ENCODE measurements around the gene DAPK3. TPM values are rescaled to one million over a fixed set of nuclear protein-coding genes. Genes with fewer than 3 reads are reported as not detected.
"Not testable (repeated sequence)": the region's sequence is repeated elsewhere in the genome, so short reads cannot be mapped to it uniquely, and the experiment has no call there.

DAPK3 gene
- total RNA-seq, 1 experiment from 2014 or later, result 60.9 TPM

DNA sequence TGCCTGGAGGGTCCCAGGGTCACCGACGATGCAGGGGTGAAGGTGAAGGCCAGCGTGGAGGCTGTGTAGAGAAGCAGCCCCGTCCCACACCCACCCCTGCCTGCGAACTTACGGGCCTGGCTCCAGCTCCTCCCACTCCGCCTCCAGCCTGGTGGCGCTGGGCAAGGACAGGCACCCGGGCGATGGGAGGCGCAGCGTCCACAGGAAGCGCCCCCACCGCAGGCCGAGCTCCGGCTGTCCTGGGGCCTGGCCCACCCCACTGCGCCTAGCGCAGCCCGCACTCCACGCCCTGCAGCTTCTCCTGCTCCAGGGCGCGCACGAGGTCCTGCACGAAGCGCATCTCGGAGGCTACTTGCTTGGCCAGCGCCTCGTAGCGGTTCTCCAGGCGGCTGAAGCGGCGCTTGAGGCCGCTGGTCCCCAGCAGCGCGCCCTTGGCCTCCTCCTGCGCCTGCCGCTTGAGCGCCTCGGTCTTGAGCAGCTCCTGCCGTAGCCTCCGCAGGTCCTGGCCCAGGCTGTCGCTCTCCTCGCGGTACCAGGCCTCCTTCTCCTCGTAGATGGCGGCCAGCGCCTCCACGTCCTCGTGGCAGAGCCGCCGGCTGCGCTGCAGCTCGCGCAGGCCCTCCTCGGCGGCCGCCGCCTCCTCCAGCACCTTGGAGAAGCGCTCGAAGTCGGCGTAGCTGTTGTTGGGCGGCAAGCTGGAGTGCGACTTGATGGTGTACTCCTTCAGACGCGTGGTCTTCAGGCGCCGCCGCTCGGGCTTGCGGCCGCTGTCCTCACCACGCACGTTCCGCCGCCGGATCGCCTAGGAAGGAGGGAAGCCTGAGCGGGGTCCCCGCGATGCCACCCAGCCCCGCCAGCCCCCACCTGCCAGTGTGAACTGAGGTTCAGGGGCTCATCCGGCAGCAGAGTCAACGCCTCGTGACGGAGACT, 11.8 kb downstream of the DAPK3 start:
- Mint-ChIP-seq H3K4me3 (ENCODE audit: unreplicated experiment) (no peak overlapping the region), H3K27me3 (ENCODE audit: insufficient read depth, unreplicated experiment) (no peaks in the 10 kb centered on the region), H3K4me1 (ENCODE audit: insufficient read depth, unreplicated experiment) (no peaks in the 10 kb centered on the region), H3K36me3 (ENCODE audit: insufficient read depth, unreplicated experiment) (peaks cover 74% of the 10 kb centered on the region), H3K9me3 (ENCODE audit: unreplicated experiment) (no peaks in the 10 kb centered on the region), H3K27ac (ENCODE audit: low read depth, unreplicated experiment) (no peak overlapping the region)
- TSS peak; percentile 23 for BruUV-seq (replicated peaks)
- intact Hi-C loops (cut with micrococcal nuclease), result no loop called here
- ChIA-PET POLR2A (interaction anchor here (0.6 to 1.2 kb wide), 2 partner anchors 10 to 13 kb away, joined by 3 to 4 read pairs; no protein-coding TSS in a partner anchor), CTCF (interaction anchor here (0.6 kb wide), 1 partner anchor 10 kb away, joined by 8 read pairs; no protein-coding TSS in a partner anchor)
- TF ChIP-seq, protein P1, sequence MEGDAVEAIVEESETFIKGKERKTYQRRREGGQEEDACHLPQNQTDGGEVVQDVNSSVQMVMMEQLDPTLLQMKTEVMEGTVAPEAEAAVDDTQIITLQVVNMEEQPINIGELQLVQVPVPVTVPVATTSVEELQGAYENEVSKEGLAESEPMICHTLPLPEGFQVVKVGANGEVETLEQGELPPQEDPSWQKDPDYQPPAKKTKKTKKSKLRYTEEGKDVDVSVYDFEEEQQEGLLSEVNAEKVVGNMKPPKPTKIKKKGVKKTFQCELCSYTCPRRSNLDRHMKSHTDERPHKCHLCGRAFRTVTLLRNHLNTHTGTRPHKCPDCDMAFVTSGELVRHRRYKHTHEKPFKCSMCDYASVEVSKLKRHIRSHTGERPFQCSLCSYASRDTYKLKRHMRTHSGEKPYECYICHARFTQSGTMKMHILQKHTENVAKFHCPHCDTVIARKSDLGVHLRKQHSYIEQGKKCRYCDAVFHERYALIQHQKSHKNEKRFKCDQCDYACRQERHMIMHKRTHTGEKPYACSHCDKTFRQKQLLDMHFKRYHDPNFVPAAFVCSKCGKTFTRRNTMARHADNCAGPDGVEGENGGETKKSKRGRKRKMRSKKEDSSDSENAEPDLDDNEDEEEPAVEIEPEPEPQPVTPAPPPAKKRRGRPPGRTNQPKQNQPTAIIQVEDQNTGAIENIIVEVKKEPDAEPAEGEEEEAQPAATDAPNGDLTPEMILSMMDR (IDR thresholded peaks at IDR 0.05; ENCODE audit: unreplicated experiment), result no peak
- no peak for DNase-seq (ENCODE audit: unreplicated experiment)

DNA sequence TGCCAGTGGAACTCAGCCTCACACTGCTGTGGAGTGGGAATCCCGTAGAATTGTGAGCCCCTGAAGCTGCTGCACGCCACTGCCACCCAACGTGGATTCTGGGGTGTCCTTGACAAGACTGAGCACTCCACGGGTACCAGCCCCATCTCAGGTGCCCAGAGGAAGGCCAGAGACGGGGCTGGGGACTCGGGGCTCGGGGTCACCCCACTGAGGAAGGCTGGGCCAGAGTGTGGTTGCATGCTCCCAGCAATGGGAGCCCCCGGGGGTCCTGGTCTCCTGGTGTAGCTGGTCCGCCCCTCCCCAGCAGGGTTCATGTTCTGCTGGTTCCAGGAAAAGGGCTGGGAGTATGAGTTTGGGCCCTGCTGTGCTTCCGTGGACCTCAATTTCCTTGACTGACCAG, 15.2 kb downstream of the DAPK3 start:
- Mint-ChIP-seq H3K27ac (ENCODE audit: low read depth, unreplicated experiment) (no peak overlapping the region), H3K9me3 (ENCODE audit: unreplicated experiment) (no peaks in the 10 kb centered on the region), H3K4me3 (ENCODE audit: unreplicated experiment) (no peak overlapping the region), H3K36me3 (ENCODE audit: insufficient read depth, unreplicated experiment) (peaks cover 53% of the 10 kb centered on the region), H3K4me1 (ENCODE audit: insufficient read depth, unreplicated experiment) (no peaks in the 10 kb centered on the region), H3K27me3 (ENCODE audit: insufficient read depth, unreplicated experiment) (no peaks in the 10 kb centered on the region)
- DNase-seq (ENCODE audit: unreplicated experiment), result no peak
- no TSS peak for BruUV-seq (replicated peaks)
- TF ChIP-seq, protein P1 (IDR thresholded peaks at IDR 0.05; ENCODE audit: unreplicated experiment), result no peak
- POLR2A ChIA-PET, result interaction anchor here (1.2 kb wide), 1 partner anchor 441 kb away, joined by 3 read pairs; no protein-coding TSS in a partner anchor
- intact Hi-C loops (cut with micrococcal nuclease), result no loop called here
- CTCF ChIA-PET, result interaction anchor here (1.0 kb wide), 1 partner anchor 14 kb away, joined by 3 read pairs; no protein-coding TSS in a partner anchor

DNA sequence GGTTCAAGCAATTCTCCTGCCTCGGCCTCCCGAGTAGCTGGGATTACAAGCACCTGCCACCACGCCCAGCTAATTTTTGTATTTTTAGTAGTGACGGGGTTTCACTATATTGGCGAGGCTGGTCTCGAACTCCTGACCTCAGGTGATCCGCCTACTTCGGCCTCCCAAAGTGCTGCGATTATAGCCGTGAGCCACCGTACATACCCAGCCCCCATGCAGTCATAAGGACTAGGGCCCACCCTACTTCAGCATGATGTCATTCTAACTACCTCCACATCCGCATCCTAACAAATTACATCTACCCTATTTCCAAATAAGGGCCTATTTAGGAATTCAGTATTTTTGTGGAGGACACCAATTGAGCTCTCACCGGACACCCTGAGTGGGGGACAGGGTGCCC, 15.6 kb downstream of the DAPK3 start:
- peaks cover 49% of the 10 kb centered on the region for H3K36me3 Mint-ChIP-seq (ENCODE audit: insufficient read depth, unreplicated experiment)
- H3K9me3 Mint-ChIP-seq (ENCODE audit: unreplicated experiment); BruUV-seq (replicated peaks); H3K4me1 Mint-ChIP-seq (ENCODE audit: insufficient read depth, unreplicated experiment); intact Hi-C loops (cut with micrococcal nuclease); H3K4me3 Mint-ChIP-seq (ENCODE audit: unreplicated experiment); H3K27ac Mint-ChIP-seq (ENCODE audit: low read depth, unreplicated experiment); DNase-seq (ENCODE audit: unreplicated experiment); H3K27me3 Mint-ChIP-seq (ENCODE audit: insufficient read depth, unreplicated experiment): not testable (repeated sequence)
- ChIA-PET CTCF (interaction anchor here (1.0 kb wide), 1 partner anchor 14 kb away, joined by 3 read pairs; no protein-coding TSS in a partner anchor), POLR2A (interaction anchor here (1.2 kb wide), 1 partner anchor 441 kb away, joined by 3 read pairs; no protein-coding TSS in a partner anchor)

DNA sequence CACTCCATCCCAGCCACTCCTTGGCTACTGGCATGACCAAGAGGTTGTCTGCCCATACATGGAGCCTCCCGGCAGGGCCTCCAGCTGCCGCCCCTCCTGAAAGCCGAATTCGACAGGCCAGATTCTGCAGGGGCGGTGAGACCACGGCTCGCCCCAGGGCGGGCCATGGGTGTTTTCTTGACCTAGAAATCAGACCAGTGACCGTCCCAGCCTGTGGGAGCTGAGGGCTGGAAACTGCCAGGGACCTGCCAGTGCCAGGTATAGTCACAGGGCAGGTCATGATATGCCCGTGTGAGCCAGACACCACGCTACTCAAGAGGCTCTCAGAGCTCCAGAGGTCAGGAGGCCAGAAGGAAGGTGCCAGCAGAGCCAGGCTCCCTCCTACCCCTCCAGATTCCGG, 16.8 kb downstream of the DAPK3 start:
- ChIA-PET CTCF (interaction anchor here (0.7 kb wide), 1 partner anchor 408 kb away, joined by 3 read pairs; no protein-coding TSS in a partner anchor), POLR2A (interaction anchor here (1.8 kb wide), 1 partner anchor 31 kb away, joined by 5 read pairs; the partner anchor contains the start of gene EEF2)
- DNase-seq (ENCODE audit: unreplicated experiment), result no peak
- TF ChIP-seq, protein P1 (IDR thresholded peaks at IDR 0.05; ENCODE audit: unreplicated experiment), result no peak
- intact Hi-C loops (cut with micrococcal nuclease), result no loop called here
- no peaks in the 10 kb centered on the region for H3K27me3 Mint-ChIP-seq (ENCODE audit: insufficient read depth, unreplicated experiment)
- no peak overlapping the region for H3K27ac Mint-ChIP-seq (ENCODE audit: low read depth, unreplicated experiment)
- no peaks in the 10 kb centered on the region for H3K9me3 Mint-ChIP-seq (ENCODE audit: unreplicated experiment)
- BruUV-seq (replicated peaks), result no TSS peak
- H3K4me3 Mint-ChIP-seq (ENCODE audit: unreplicated experiment), result no peak overlapping the region
- H3K36me3 Mint-ChIP-seq (ENCODE audit: insufficient read depth, unreplicated experiment), result peaks cover 40% of the 10 kb centered on the region
- H3K4me1 Mint-ChIP-seq (ENCODE audit: insufficient read depth, unreplicated experiment), result no peaks in the 10 kb centered on the region

DNA sequence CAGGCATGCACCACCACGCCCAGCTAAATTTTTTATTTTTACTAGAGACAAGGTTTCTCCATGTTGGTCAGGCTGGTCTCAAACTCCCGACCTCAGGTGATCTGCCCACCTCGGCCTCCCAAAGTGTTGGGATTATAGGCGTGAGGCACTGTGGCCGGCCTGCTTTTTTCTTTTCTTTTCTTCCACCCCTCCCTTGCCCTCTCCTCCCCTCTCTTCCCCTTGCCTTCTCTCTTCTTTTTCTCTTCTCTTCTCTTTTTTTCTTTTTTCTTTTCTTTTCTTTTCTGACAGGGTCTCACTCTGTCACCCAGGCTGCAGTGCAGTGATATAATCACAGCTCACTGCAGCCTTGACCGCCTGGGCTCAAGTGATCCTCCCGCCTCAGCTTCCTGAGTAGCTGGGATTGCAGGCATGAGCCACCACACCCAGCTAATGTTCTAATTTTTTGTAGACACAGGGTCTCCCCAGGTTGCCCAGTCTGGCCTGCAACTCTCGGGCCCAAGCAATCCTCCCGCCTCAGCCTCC, 18.1 kb downstream of the DAPK3 start:
- BruUV-seq (replicated peaks); H3K27ac Mint-ChIP-seq (ENCODE audit: low read depth, unreplicated experiment); H3K27me3 Mint-ChIP-seq (ENCODE audit: insufficient read depth, unreplicated experiment); H3K4me3 Mint-ChIP-seq (ENCODE audit: unreplicated experiment); intact Hi-C loops (cut with micrococcal nuclease); H3K9me3 Mint-ChIP-seq (ENCODE audit: unreplicated experiment); H3K4me1 Mint-ChIP-seq (ENCODE audit: insufficient read depth, unreplicated experiment); DNase-seq (ENCODE audit: unreplicated experiment); POLR2A ChIA-PET: not testable (repeated sequence)
- H3K36me3 Mint-ChIP-seq (ENCODE audit: insufficient read depth, unreplicated experiment), result peaks cover 34% of the 10 kb centered on the region
- CTCF ChIA-PET, result interaction anchor here (0.6 kb wide), 1 partner anchor 206 kb away, joined by 3 read pairs; no protein-coding TSS in a partner anchor

All from MCF 10A (cell line).